Measurements from ENCODE around the gene ZSCAN26. TPM values are rescaled to one million over a fixed set of nuclear protein-coding genes. Genes with fewer than 3 reads are reported as not detected.
"Not testable (repeated sequence)": the region's sequence is repeated elsewhere in the genome, so short reads cannot be mapped to it uniquely, and the experiment has no call there.

Gene ZSCAN26
- total and polyA plus RNA-seq, 2 experiments from 2014 or later = 15.0 to 17.5 TPM

DNA sequence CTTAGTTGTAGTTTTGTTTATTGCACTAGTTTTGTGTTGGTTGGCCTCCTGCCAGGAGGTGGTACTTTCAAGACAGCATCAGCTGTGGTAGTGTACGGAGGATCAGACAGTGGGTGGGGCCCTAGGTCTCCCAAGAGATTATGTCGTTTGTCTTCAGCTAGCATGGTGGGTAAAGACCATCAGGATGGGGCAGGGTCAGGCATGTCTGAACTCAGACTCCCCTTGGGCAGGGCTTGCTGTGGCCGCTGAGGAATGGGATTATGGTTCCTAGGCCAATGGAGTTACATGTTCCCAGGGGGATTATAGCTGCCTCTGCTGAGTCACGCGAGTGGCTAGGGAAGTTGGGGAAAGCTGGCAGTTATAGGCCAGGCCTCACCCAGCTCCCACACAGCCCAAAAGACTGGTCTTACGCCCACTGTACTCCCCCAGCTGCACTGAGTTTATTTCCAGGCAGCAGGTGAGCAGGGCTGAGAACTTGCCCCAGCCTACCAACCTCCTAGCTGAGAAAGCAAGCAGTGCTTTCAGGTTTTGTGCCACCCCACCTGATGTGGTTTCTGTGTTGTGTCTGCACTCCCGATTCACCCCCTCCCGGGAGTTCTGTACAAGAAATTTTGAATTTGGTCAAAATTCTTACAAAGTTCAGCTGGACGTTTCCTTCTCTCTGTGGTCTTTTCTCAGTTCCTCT lies 44.3 kb downstream of the ZSCAN26 start:
- H3K4me2 ChIP-seq (ENCODE audit: unreplicated experiment) = no peak overlapping the region
- H3K79me2 ChIP-seq (ENCODE audit: insufficient read depth) = no peaks in the 10 kb centered on the region
- H3K4me1 ChIP-seq (ENCODE audit: insufficient read depth) = no peaks in the 10 kb centered on the region
- H3K9ac ChIP-seq = no peak overlapping the region
- no peaks in the 10 kb centered on the region for H3F3A ChIP-seq (ENCODE audit: insufficient read depth)
- no peaks in the 10 kb centered on the region for H3K9me2 ChIP-seq (ENCODE audit: insufficient read depth)
- 84 to 86% methylated on average over 9 of the region's 9 CpGs for whole genome bisulfite sequencing, 2 experiments (ENCODE audit: low coverage in 1 of 2, low lambda C conversion rate in 2 of 2, missing lambda C conversion rate in 2 of 2)
- in situ Hi-C loops (cut with MboI) = no loop called here
- H2AFZ ChIP-seq = no peak overlapping the region
- no peak overlapping the region for H3K27ac ChIP-seq
- no peak overlapping the region for H3K4me3 ChIP-seq
- no peak for DNase-seq
- H3K27me3 ChIP-seq (replicated peaks; ENCODE audit: insufficient read depth) = no peaks in the 10 kb centered on the region
- no peaks in the 10 kb centered on the region for H3K36me3 ChIP-seq (ENCODE audit: low read depth)
- no peaks in the 10 kb centered on the region for H3K9me3 ChIP-seq (ENCODE audit: low read depth)
- H4K20me1 ChIP-seq (ENCODE audit: insufficient read depth) = no peaks in the 10 kb centered on the region
- TF ChIP-seq EZH2phosphoT487 (IDR thresholded peaks at IDR 0.05; ENCODE audit: insufficient read depth, low read depth) (no peak), EZH2 (IDR thresholded peaks at IDR 0.05; ENCODE audit: insufficient read depth, poor library complexity, severe bottlenecking) (no peak)

DNA sequence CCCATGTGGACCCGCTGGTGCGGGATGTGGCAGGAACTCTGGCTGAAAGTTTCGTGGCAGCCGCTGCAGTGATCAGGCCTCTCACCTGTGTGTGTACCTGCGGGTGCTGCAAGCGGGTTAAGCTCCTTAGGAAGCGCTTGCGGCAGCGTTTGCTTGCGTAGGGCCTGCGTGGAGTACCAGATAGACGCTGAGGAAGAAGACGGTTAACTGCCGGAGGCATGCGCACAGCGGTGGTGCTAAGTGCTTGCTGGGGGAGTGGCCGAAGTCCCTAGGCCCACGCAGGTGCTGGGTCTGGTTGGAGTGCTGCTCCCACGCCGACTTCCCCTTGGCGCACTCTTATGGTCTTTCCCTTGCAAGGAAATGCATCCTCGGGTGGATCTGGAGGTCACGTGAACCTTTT lies 46.0 kb downstream of the ZSCAN26 start:
- no peaks in the 10 kb centered on the region for H3K79me2 ChIP-seq (ENCODE audit: insufficient read depth)

DNA sequence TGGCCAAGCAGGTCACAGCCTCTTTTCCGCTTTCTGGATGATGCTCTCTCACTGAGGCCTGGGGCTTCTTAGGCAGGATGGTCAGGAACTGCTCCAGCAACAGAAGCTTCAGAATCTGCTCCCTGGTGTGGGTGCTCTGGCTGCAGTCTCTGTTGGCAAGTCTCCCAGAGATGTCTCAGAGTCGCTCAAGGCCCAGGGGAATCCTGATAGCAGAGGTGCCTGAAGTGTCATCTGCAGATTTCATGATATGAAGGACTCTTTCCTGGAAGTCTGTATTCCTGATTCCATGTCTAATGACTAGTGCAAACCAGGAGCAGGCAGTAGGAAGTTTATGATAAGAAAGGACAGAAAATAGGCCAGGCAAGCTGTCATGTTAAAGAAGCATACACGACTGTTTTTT lies 48.7 kb downstream of the ZSCAN26 start:
- peak; percentile 25 for DNase-seq
- H4K20me1 ChIP-seq (ENCODE audit: insufficient read depth) = no peaks in the 10 kb centered on the region

More for the DNA sequence above, 46.0 kb downstream of the ZSCAN26 start:
- H3K9me3 ChIP-seq (ENCODE audit: low read depth) = no peaks in the 10 kb centered on the region
- 92% methylated on average over 23 of the region's 23 CpGs for WGBS, 2 experiments (ENCODE audit: low coverage in 1 of 2, low lambda C conversion rate in 2 of 2, missing lambda C conversion rate in 2 of 2)
- H3F3A ChIP-seq (ENCODE audit: insufficient read depth) = peaks cover 5% of the 10 kb centered on the region; the same call in 1 of the 2 replicates
- H3K4me2 ChIP-seq (ENCODE audit: unreplicated experiment) = no peak overlapping the region
- H3K36me3 ChIP-seq (ENCODE audit: low read depth) = no peaks in the 10 kb centered on the region
- no peak overlapping the region for H3K9ac ChIP-seq
- H3K27ac ChIP-seq = no peak overlapping the region
- no peaks in the 10 kb centered on the region for H3K9me2 ChIP-seq (ENCODE audit: insufficient read depth)
- no peak overlapping the region for H2AFZ ChIP-seq
- no peaks in the 10 kb centered on the region for H4K20me1 ChIP-seq (ENCODE audit: insufficient read depth)
- DNase-seq = no peak
- no peaks in the 10 kb centered on the region for H3K27me3 ChIP-seq (replicated peaks; ENCODE audit: insufficient read depth)
- H3K4me3 ChIP-seq = no peak overlapping the region
- in situ Hi-C loops (cut with MboI) = no loop called here
- TF ChIP-seq EZH2 (IDR thresholded peaks at IDR 0.05; ENCODE audit: insufficient read depth, poor library complexity, severe bottlenecking) = no peak
- no peak for TF ChIP-seq EZH2phosphoT487 (IDR thresholded peaks at IDR 0.05; ENCODE audit: insufficient read depth, low read depth)
- H3K4me1 ChIP-seq (ENCODE audit: insufficient read depth) = peaks cover 4% of the 10 kb centered on the region; the same call in 1 of the 2 replicates

DNA sequence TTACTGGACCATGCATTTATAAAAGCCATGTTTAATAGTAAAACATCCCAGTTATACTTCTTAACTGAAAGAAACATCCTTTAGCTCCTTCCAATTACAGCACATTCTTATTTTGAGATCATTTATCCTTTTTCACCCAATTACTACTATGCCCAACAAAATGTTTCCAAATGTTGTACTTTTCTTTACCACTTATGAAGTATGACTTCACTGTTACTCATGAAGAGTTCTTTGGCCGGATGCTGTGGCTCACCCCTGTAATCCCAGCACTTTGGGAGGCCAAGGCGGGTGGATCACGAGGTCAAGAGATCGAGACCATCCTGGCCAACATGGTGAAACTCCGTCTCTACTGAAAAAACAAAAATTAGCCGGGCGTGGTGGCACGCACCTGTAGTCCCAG lies 50.9 kb downstream of the ZSCAN26 start:
- DNase-seq = peak; percentile 27
- H3K79me2 ChIP-seq (ENCODE audit: insufficient read depth); H3K9me2 ChIP-seq (ENCODE audit: insufficient read depth); H3K4me1 ChIP-seq (ENCODE audit: insufficient read depth); H3K27me3 ChIP-seq (replicated peaks; ENCODE audit: insufficient read depth); H3K36me3 ChIP-seq (ENCODE audit: low read depth); H4K20me1 ChIP-seq (ENCODE audit: insufficient read depth); H3K9ac ChIP-seq; H2AFZ ChIP-seq; in situ Hi-C loops (cut with MboI); H3K27ac ChIP-seq; H3K4me2 ChIP-seq (ENCODE audit: unreplicated experiment); H3K4me3 ChIP-seq; H3K9me3 ChIP-seq (ENCODE audit: low read depth); H3F3A ChIP-seq (ENCODE audit: insufficient read depth): not testable (repeated sequence)
- 78 to 79% methylated on average over 8 of the region's 8 CpGs for WGBS, 2 experiments (ENCODE audit: low coverage in 1 of 2, low lambda C conversion rate in 2 of 2, missing lambda C conversion rate in 2 of 2)

More for the DNA sequence above, 48.7 kb downstream of the ZSCAN26 start:
- in situ Hi-C loops (cut with MboI) = no loop called here
- Histone ChIP-seq H3K4me3 (no peak overlapping the region), H3K27ac (no peak overlapping the region), H3K36me3 (ENCODE audit: low read depth) (no peaks in the 10 kb centered on the region), H3K9ac (no peak overlapping the region), H3K4me1 (ENCODE audit: insufficient read depth) (peaks cover 5% of the 10 kb centered on the region; the same call in 1 of the 2 replicates), H3F3A (ENCODE audit: insufficient read depth) (peaks cover 8% of the 10 kb centered on the region; the same call in 1 of the 2 replicates), H3K4me2 (ENCODE audit: unreplicated experiment) (no peak overlapping the region), H3K27me3 (replicated peaks; ENCODE audit: insufficient read depth) (no peaks in the 10 kb centered on the region), H3K9me2 (ENCODE audit: insufficient read depth) (no peaks in the 10 kb centered on the region), H3K9me3 (ENCODE audit: low read depth) (no peaks in the 10 kb centered on the region), H2AFZ (no peak overlapping the region), H3K79me2 (ENCODE audit: insufficient read depth) (no peaks in the 10 kb centered on the region)
- TF ChIP-seq EZH2 (IDR thresholded peaks at IDR 0.05; ENCODE audit: insufficient read depth, poor library complexity, severe bottlenecking) = no peak
- TF ChIP-seq EZH2phosphoT487 (IDR thresholded peaks at IDR 0.05; ENCODE audit: insufficient read depth, low read depth) = no peak
- 56 to 62% methylated on average over 3 of the region's 3 CpGs for WGBS, 2 experiments (ENCODE audit: low coverage in 1 of 2, low lambda C conversion rate in 2 of 2, missing lambda C conversion rate in 2 of 2)

All from GM23248 (cell line).